Endothelial cell of umbilical vein (primary cell): ENCODE data around the gene RIPOR3. TPM values are rescaled to one million over a fixed set of nuclear protein-coding genes. Genes with fewer than 3 reads are reported as not detected.

Experiments used
- BruUV-seq: library from RNA; stranded (reverse); fragments of 400-500 nt; replicated peaks from 2 replicates; lab custom pipeline; 2021; lab: Mats Ljungman, UMichigan
- CTCF ChIA-PET: fragments of 300-600, 350-600 bp; sonication (Branson Sonifier 250); formaldehyde crosslinking; loops from one replicate; lab custom pipeline; 2021; ENCODE audit warnings: antibody characterized with exemption, inconsistent platforms; lab: Charles Lee
- POLR2A ChIA-PET: fragments of 300-600, 350-600 bp; sonication (Branson Sonifier 250); formaldehyde crosslinking; loops from one replicate; lab custom pipeline; 2021; ENCODE audit warnings: antibody characterized with exemption, inconsistent platforms; lab: Charles Lee
- DNase-seq: peaks from one replicate; pipeline ENCODE4 v3.0.0-alpha.2; 2011; ENCODE audit warnings: low read depth, low spot score
- FAIRE-seq: peaks from 2 replicates; lab custom pipeline; 2011; peaks lifted over from hg19 to GRCh38; lab: Jason Lieb, UNC
- H2AFZ ChIP-seq: 2 replicates; pipeline ENCODE4 v1.6.0; 2012; ENCODE audit warnings: low read depth, low read length, control low read depth, inconsistent platforms
- H3K27ac ChIP-seq: 2 replicates; pipeline ENCODE4 v1.5.1; 2011; ENCODE audit warnings: low read depth, mild to moderate bottlenecking, control low read depth, low read length, moderate library complexity; ENCODE audit not compliant: insufficient read depth
- H3K27me3 ChIP-seq, 2 experiments: 2 replicates each; pipeline versions ENCODE4 v1.6.0 to v1.6.1; 2011; ENCODE audit warnings: low read length in 2 of 2, mixed read lengths in 1 of 2; ENCODE audit not compliant: control insufficient read depth in 2 of 2, insufficient read depth in 2 of 2
- H3K36me3 ChIP-seq, 2 experiments: 2 replicates in 1 of 2; 3 replicates in 1 of 2; pipeline ENCODE4 v1.5.1; 2011; ENCODE audit warnings: low read length in 2 of 2, mild to moderate bottlenecking in 1 of 2, moderate library complexity in 1 of 2; ENCODE audit not compliant: control insufficient read depth in 2 of 2, insufficient read depth in 2 of 2; ENCODE audit errors: extremely low read depth in 1 of 2
- H3K4me1 ChIP-seq: 3 replicates; pipeline ENCODE4 v1.5.1; 2011; ENCODE audit warnings: mild to moderate bottlenecking, low read length; ENCODE audit not compliant: control insufficient read depth, insufficient read depth; ENCODE audit errors: extremely low read depth
- H3K4me2 ChIP-seq: 2 replicates; pipeline ENCODE4 v1.6.1; 2011; ENCODE audit warnings: low read length, control low read depth, mixed read lengths; ENCODE audit not compliant: insufficient read depth
- H3K4me3 ChIP-seq, 3 experiments: fragments of 200-600 bp in 1 of 3; sonication (generic), shearing (Covaris generic) in 1 of 3; replicated peaks in 1 of 3; 2 replicates each; pipeline ENCODE4 v1.5.1; 2011 to 2016; ENCODE audit warnings: control low read depth in 3 of 3, low read length in 3 of 3, mild to moderate bottlenecking in 2 of 3, inconsistent platforms in 1 of 3, low read depth in 1 of 3, moderate library complexity in 1 of 3; ENCODE audit not compliant: insufficient read depth in 1 of 3
- H3K79me2 ChIP-seq: 2 replicates; pipeline ENCODE4 v1.6.0; 2012; ENCODE audit warnings: low read length, inconsistent platforms; ENCODE audit not compliant: control insufficient read depth, insufficient read depth
- H3K9ac ChIP-seq: replicated peaks from 2 replicates; pipeline ENCODE3; 2011; ENCODE audit warnings: low read length, control low read depth; ENCODE audit not compliant: insufficient read depth; ENCODE audit errors: extremely low read depth
- H3K9me1 ChIP-seq: replicated peaks from 3 replicates; pipeline ENCODE4 v1.6.0; 2011; ENCODE audit warnings: mild to moderate bottlenecking, low read length; ENCODE audit not compliant: control insufficient read depth, insufficient read depth; ENCODE audit errors: extremely low read depth
- H3K9me3 ChIP-seq: replicated peaks from 2 replicates; pipeline ENCODE4 v1.5.1; 2012; ENCODE audit warnings: low read length, inconsistent platforms; ENCODE audit not compliant: control insufficient read depth, insufficient read depth
- H4K20me1 ChIP-seq: replicated peaks from 2 replicates; pipeline ENCODE3; 2011; ENCODE audit warnings: mild to moderate bottlenecking, low read length; ENCODE audit not compliant: control insufficient read depth, insufficient read depth; ENCODE audit errors: extremely low read depth
- CTCF ChIP-seq, 2 donors: IDR thresholded peaks; 1 replicate in 1 of 2; 2 replicates in 1 of 2; pipeline ENCODE4 v1.5.1; 2011; ENCODE audit warnings: low read length in 2 of 2, mild to moderate bottlenecking in 2 of 2, moderate library complexity in 2 of 2, control low read depth in 1 of 2, inconsistent platforms in 1 of 2, low read depth in 1 of 2; ENCODE audit not compliant: insufficient read depth in 1 of 2; ENCODE audit errors: extremely low read depth in 1 of 2
- EZH2 ChIP-seq: IDR thresholded peaks from 2 replicates; pipeline ENCODE4 v1.6.1; 2012; ENCODE audit warnings: borderline replicate concordance, low read depth, mild to moderate bottlenecking, moderate library complexity, low read length, inconsistent platforms; ENCODE audit not compliant: severe bottlenecking
- MAX ChIP-seq: IDR thresholded peaks from 2 replicates; pipeline ENCODE4 v1.6.1; 2011; ENCODE audit not compliant: insufficient read depth, insufficient read length
- MYC ChIP-seq: IDR thresholded peaks from one replicate; pipeline ENCODE4 v1.6.1; 2011; ENCODE audit warnings: mild to moderate bottlenecking, low read depth, low read length
- POLR2AphosphoS5 ChIP-seq: IDR thresholded peaks from 2 replicates; pipeline ENCODE4 v1.6.1; 2012; ENCODE audit warnings: low read depth, mild to moderate bottlenecking, control low read depth, low read length, moderate library complexity; ENCODE audit not compliant: insufficient read depth
- dilution Hi-C: fragments of 300-500 bp; cut with MboI; formaldehyde crosslinking; loops from one replicate; pipeline ENCODE4 v1.15.0; 2019; ENCODE audit warnings: low sequenced_read_pairs; ENCODE audit not compliant: extremely low pct_ligation_motif_present
- intact Hi-C: fragments of 100-400 bp; cut with micrococcal nuclease; formaldehyde crosslinking; loops from one replicate; pipeline ENCODE4 v1.10.0; 2022
- polyA plus RNA-seq, 4 experiments: library from polyadenylated mRNA; depleted of rRNA in 3 of 4; stranded (reverse) in 3 of 4; unstranded in 1 of 4; fragments of >200 nt; gene quantifications; 2 replicates each; pipeline versions ENCODE4 v1.2.1 to v1.2.3, GENCODE V29; 2011 to 2012; ENCODE audit warnings: missing spikeins in 1 of 4
- total RNA-seq: library from RNA; stranded (reverse); gene quantifications from 2 replicates; pipeline ENCODE4 v1.2.3, GENCODE V29; 2021

The RIPOR3 gene
- total and polyA plus RNA-seq, 2 donors (not counting 3 experiments of a cell fraction or from before 2014, with no cell fraction given): not detected

GRCh38 chr20:50694379-50695134, 3.2 kb upstream of the RIPOR3 start:
- Histone ChIP-seq H2AFZ (no peak overlapping the region), H3K4me2 (no peak overlapping the region), H3K4me1 (no peaks in the 10 kb centered on the region), H3K9me1 (no peaks in the 10 kb centered on the region), H4K20me1 (no peaks in the 10 kb centered on the region), H3K4me3 (no peak overlapping the region), H3K9me3 (no peaks in the 10 kb centered on the region), H3K36me3 (no peaks in the 10 kb centered on the region), H3K27ac (no peak overlapping the region), H3K9ac (no peak overlapping the region), H3K79me2 (no peaks in the 10 kb centered on the region), H3K27me3 (peaks cover 35 to 37% of the 10 kb centered on the region in 2 experiments)
- intact Hi-C loops (no loop called here), dilution Hi-C loops (no loop called here)
- no peak for TF ChIP-seq CTCF (IDR thresholded peaks at IDR 0.05; ENCODE audit: extremely low read depth in 1 of 2, insufficient read depth in 1 of 2, low read depth in 1 of 2, low read length in 2 of 2)
- TF ChIP-seq EZH2: no peak
- no peak for TF ChIP-seq POLR2AphosphoS5
- no peak for TF ChIP-seq MYC
- TF ChIP-seq MAX: no peak
- CTCF ChIA-PET: interaction anchor here (1.5 to 2.2 kb wide), 2 partner anchors 20 to 55 kb away, joined by 3 to 17 read pairs; no protein-coding TSS in a partner anchor
- POLR2A ChIA-PET: no interaction called here
- FAIRE-seq (no peak), DNase-seq (no peak)
- no TSS peak for BruUV-seq
